ENCODE results near the gene GCA.

- TF ChIP-seq CTCF (IDR thresholded peaks at IDR 0.05; ENCODE audit: low read depth, low read length) (no peak), POLR2A (IDR thresholded peaks at IDR 0.05; ENCODE audit: extremely low read depth, insufficient read length) (no peak)
Measured at GRCh38 chr2:162298669-162299335, 45.1 kb upstream of the GCA start.
